MCF 10A (cell line): Measurements from ENCODE around the gene DIP2C. TPM values are rescaled to one million over a fixed set of nuclear protein-coding genes. Genes with fewer than 3 reads are reported as not detected.

Experiments
- BruUV-seq: library from RNA; stranded (reverse); fragments of 400-500 nt; replicated peaks from 2 replicates; lab custom pipeline; 2021; lab: Mats Ljungman, UMichigan
- CTCF ChIA-PET: fragments of 300-600 bp; sonication (Branson Sonifier 250); formaldehyde crosslinking; extraction: SDS; loops from one replicate; lab custom pipeline; 2021; ENCODE audit warnings: antibody characterized with exemption, inconsistent platforms; lab: Yijun Ruan, JAX
- POLR2A ChIA-PET: fragments of 300-600, 350-650 bp; sonication (Branson Sonifier 250); formaldehyde crosslinking; extraction: SDS; loops from one replicate; lab custom pipeline; 2020; ENCODE audit warnings: antibody characterized with exemption, inconsistent platforms; lab: Yijun Ruan, JAX
- DNase-seq: peaks from one replicate; pipeline ENCODE4 v3.0.0-alpha.2; 2018; ENCODE audit not compliant: unreplicated experiment
- H3K27ac Mint-ChIP-seq: one replicate; pipeline ENCODE4 v1.8.0; 2022; ENCODE audit warnings: mild to moderate bottlenecking, low read depth, mixed read lengths; ENCODE audit not compliant: unreplicated experiment
- H3K27me3 Mint-ChIP-seq: one replicate; pipeline ENCODE4 v1.8.0; 2022; ENCODE audit warnings: mixed read lengths; ENCODE audit not compliant: insufficient read depth, unreplicated experiment
- H3K36me3 Mint-ChIP-seq: one replicate; pipeline ENCODE4 v1.8.0; 2022; ENCODE audit warnings: mild to moderate bottlenecking, moderate library complexity, mixed read lengths; ENCODE audit not compliant: insufficient read depth, unreplicated experiment
- H3K4me1 Mint-ChIP-seq: one replicate; pipeline ENCODE4 v1.8.0; 2022; ENCODE audit warnings: mixed read lengths; ENCODE audit not compliant: insufficient read depth, unreplicated experiment
- H3K4me3 Mint-ChIP-seq: one replicate; pipeline ENCODE4 v1.8.0; 2022; ENCODE audit warnings: mild to moderate bottlenecking, moderate library complexity, mixed read lengths; ENCODE audit not compliant: unreplicated experiment
- H3K9me3 Mint-ChIP-seq: one replicate; pipeline ENCODE4 v1.8.0; 2022; ENCODE audit warnings: mixed read lengths; ENCODE audit not compliant: unreplicated experiment
- intact Hi-C: fragments of 100-400 bp; cut with micrococcal nuclease; formaldehyde crosslinking; loops from 2 replicates; pipeline ENCODE4 v1.14.1; 2022
- total RNA-seq: library from RNA; stranded (reverse); gene quantifications from 2 replicates; pipeline ENCODE4 v1.2.3, GENCODE V29; 2022
- TF ChIP-seq, protein P1 (sequence below): fragments of 200-600 bp; IDR thresholded peaks from one replicate; pipeline ENCODE4 v1.8.0; 2022; ENCODE audit warnings: antibody characterized with exemption, mild to moderate bottlenecking; ENCODE audit not compliant: unreplicated experiment

DIP2C gene
- total RNA-seq, 1 experiment from 2014 or later, result 0.37 TPM

DNA sequence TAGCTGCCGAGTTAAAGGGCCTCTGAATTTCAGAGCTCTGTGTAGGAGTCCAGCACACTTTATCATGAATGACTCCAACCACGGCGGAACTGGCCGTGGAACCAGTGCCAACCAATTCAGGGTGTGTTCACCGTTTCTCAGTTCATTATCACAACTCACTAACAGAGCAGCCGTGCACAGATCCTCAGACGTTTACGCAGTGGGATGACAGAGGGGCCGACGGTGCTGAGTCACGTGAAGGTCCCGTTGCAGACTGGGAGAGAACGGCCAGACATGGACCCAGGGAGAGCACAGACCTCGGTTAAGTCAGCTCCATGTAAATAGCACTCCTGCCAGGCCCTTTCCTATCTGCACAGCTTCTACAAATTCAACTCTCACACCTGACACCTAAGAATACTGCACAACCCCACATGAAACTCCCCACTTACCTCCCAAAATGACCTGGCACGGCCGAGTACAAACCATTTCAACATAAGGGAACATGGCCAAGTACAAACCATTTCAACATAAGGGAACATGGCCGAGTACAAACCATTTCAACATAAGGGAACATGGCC lies 95.5 kb downstream of the DIP2C start:
- ChIA-PET CTCF (interaction anchor here (0.6 to 0.8 kb wide), 2 partner anchors 46 to 354 kb away, joined by 3 read pairs; no protein-coding TSS in a partner anchor), POLR2A (no interaction called here)
- intact Hi-C loops, result no loop called here
- peaks cover 52% of the 10 kb centered on the region for H3K27me3 Mint-ChIP-seq
- TF ChIP-seq, protein P1, sequence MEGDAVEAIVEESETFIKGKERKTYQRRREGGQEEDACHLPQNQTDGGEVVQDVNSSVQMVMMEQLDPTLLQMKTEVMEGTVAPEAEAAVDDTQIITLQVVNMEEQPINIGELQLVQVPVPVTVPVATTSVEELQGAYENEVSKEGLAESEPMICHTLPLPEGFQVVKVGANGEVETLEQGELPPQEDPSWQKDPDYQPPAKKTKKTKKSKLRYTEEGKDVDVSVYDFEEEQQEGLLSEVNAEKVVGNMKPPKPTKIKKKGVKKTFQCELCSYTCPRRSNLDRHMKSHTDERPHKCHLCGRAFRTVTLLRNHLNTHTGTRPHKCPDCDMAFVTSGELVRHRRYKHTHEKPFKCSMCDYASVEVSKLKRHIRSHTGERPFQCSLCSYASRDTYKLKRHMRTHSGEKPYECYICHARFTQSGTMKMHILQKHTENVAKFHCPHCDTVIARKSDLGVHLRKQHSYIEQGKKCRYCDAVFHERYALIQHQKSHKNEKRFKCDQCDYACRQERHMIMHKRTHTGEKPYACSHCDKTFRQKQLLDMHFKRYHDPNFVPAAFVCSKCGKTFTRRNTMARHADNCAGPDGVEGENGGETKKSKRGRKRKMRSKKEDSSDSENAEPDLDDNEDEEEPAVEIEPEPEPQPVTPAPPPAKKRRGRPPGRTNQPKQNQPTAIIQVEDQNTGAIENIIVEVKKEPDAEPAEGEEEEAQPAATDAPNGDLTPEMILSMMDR, result no peak
- H3K36me3 Mint-ChIP-seq, result no peaks in the 10 kb centered on the region
- H3K27ac Mint-ChIP-seq, result no peak overlapping the region
- H3K9me3 Mint-ChIP-seq, result no peaks in the 10 kb centered on the region
- no TSS peak for BruUV-seq
- no peak overlapping the region for H3K4me3 Mint-ChIP-seq
- peak; percentile 2 for DNase-seq
- H3K4me1 Mint-ChIP-seq, result no peaks in the 10 kb centered on the region

DNA sequence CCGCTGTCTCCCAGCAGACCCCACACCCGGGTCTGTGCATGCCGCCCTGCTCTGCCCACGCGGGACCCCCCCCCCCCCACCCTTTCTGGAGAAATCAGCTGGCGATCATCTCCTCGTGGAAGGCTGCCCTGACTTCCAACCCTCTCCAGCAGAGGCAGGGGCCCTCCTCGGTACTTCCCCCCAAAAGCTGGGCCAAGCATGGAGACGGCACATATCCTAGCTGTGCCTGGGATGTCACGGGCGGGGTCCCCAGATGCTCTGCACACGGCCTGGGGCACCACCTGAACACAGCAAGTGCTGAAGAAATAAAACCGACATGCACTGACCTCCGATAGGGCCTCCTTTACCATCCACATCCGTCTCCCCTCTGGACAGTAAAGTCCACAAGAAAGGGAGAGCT lies 96.0 kb downstream of the DIP2C start:
- intact Hi-C loops, result no loop called here
- Mint-ChIP-seq H3K4me3 (no peak overlapping the region), H3K9me3 (no peaks in the 10 kb centered on the region), H3K36me3 (no peaks in the 10 kb centered on the region), H3K27ac (no peak overlapping the region), H3K4me1 (no peaks in the 10 kb centered on the region), H3K27me3 (peaks cover 52% of the 10 kb centered on the region)
- no TSS peak for BruUV-seq
- POLR2A ChIA-PET, result interaction anchor here (1.1 kb wide), 1 partner anchor 11 kb away, joined by 3 read pairs; no protein-coding TSS in a partner anchor
- no peak for DNase-seq
- TF ChIP-seq, protein P1, result no peak
- CTCF ChIA-PET, result interaction anchor here (0.6 to 0.8 kb wide), 2 partner anchors 46 to 354 kb away, joined by 3 read pairs; no protein-coding TSS in a partner anchor

DNA sequence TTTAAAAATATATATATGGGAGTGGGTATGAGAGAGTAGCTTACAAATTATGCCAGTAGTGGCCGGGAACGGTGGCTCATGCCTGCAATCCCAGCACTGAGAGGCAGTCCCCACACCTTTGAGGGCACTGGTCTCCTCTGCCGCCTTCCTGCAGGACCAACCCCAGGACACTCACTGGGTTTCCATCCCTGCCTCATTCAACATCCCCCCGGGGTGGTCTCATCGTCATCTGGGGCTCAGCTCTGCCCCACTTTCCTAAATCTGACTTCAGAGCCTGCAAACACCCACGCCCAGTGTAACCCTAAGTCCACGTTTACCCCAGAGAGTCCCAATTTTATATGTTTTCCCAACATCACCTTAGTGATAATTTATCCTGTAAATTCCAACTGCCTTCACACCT lies 96.5 kb downstream of the DIP2C start:
- no peaks in the 10 kb centered on the region for H3K9me3 Mint-ChIP-seq
- TF ChIP-seq, protein P1, result no peak
- intact Hi-C loops, result no loop called here
- H3K4me1 Mint-ChIP-seq, result no peaks in the 10 kb centered on the region
- H3K27ac Mint-ChIP-seq, result no peak overlapping the region
- peaks cover 52% of the 10 kb centered on the region for H3K27me3 Mint-ChIP-seq
- H3K4me3 Mint-ChIP-seq, result no peak overlapping the region
- no peak for DNase-seq
- H3K36me3 Mint-ChIP-seq, result no peaks in the 10 kb centered on the region
- CTCF ChIA-PET, result interaction anchor here (0.6 kb wide), 1 partner anchor 47 kb away, joined by 3 read pairs; no protein-coding TSS in a partner anchor
- POLR2A ChIA-PET, result interaction anchor here (1.1 kb wide), 1 partner anchor 12 kb away, joined by 3 read pairs; no protein-coding TSS in a partner anchor
- no TSS peak for BruUV-seq

DNA sequence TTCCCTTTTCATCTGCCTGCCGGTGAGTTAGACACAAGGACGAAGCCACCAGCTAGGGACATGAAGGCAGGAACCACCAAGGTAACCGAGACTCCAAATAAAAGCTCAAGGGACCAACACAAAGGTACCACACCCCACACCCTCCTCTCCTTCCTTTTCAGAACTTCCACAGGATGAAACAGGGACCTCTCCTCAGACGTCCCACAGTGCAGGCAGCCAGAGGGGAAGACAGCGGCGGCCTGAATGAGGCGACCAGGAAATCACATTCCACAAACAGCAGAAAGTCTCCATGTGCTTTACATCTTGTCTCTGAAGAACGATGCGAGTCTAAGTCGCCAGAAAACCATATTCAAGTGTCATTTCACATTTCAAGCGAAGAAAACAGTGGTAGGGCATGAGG lies 97.8 kb downstream of the DIP2C start:
- TF ChIP-seq, protein P1, result no peak
- no peak for DNase-seq
- ChIA-PET POLR2A (no interaction called here), CTCF (no interaction called here)
- H3K4me3 Mint-ChIP-seq, result no peak overlapping the region
- no peaks in the 10 kb centered on the region for H3K9me3 Mint-ChIP-seq
- no peak overlapping the region for H3K27ac Mint-ChIP-seq
- H3K27me3 Mint-ChIP-seq, result peaks cover 52% of the 10 kb centered on the region
- H3K4me1 Mint-ChIP-seq, result no peaks in the 10 kb centered on the region
- BruUV-seq, result no TSS peak
- intact Hi-C loops, result no loop called here
- H3K36me3 Mint-ChIP-seq, result no peaks in the 10 kb centered on the region
